H1 (cell line): Measurements from ENCODE around the gene TMEM139. TPM values are rescaled to one million over a fixed set of nuclear protein-coding genes. Genes with fewer than 3 reads are reported as not detected.

Experiments used
- CHD7 ChIP-seq: fragments of 300-600 bp; sonication (generic); IDR thresholded peaks from 2 replicates; pipeline ENCODE4 v1.7.1; 2012; ENCODE audit warnings: low read length, moderate library complexity, mild to moderate bottlenecking, inconsistent platforms; ENCODE audit not compliant: insufficient replicate concordance
- GTF2F1 ChIP-seq: IDR thresholded peaks from 2 replicates; pipeline ENCODE4 v1.6.1; 2012; ENCODE audit warnings: low read depth, low read length, improper control_type of control experiment, borderline replicate concordance
- RFX5 ChIP-seq: IDR thresholded peaks from 2 replicates; pipeline ENCODE4 v1.6.1; 2011; ENCODE audit warnings: low read depth, low read length, improper control_type of control experiment, borderline replicate concordance
- TBP ChIP-seq: IDR thresholded peaks from 2 replicates; pipeline ENCODE4 v1.6.1; 2011; ENCODE audit warnings: low read depth, low read length, improper control_type of control experiment
- polyA plus RNA-seq, 7 experiments: library from polyadenylated mRNA; depleted of rRNA in 3 of 7; stranded (reverse) in 5 of 7; unstranded in 2 of 7; fragments of >200 nt in 5 of 7; fragments of 200-250 nt in 2 of 7; gene quantifications; 1 replicate in 5 of 7; 2 replicates in 1 of 7; 4 replicates in 1 of 7; pipeline versions ENCODE4 v1.2.1 to v1.2.3, GENCODE V29; 2011 to 2013; ENCODE audit warnings: missing spikeins in 2 of 7, mixed read lengths in 2 of 7
- total RNA-seq: library from RNA; stranded (reverse); fragmentation: NEBNext Ultra II Directional; extraction: Animal tissue kit (Norgen Biotek cat#: 25700); gene quantifications from 2 replicates; pipeline ENCODE4 v1.2.1, GENCODE V29; 2021

TMEM139 gene
- total and polyA plus RNA-seq, 2 of the 8 experiments (the other 6 are each of a cell fraction or from before 2014, with no cell fraction given): 3.2 to 6.7 TPM

DNA sequence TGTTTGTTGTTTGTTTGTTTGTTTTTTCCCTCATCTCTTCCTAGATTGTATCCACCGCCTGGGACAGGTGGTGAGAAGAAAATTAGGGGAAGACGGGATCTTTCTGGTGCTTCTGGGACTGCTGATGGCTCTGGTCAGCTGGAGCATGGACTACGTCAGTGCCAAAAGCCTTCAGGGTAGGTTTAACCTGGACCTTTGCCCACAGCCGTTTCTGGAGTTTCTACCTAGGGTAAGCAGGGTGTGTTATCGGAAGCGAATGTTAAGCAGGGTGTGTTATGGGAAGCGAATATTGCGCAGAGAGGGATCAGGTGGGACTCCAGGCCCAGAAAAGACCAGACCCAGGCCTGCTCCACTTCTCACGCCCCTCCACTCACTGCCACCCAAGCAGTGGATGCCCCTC is 35.9 kb downstream of the TMEM139 start (continued):
- TF ChIP-seq CHD7 (no peak), RFX5 (no peak), TBP (no peak), GTF2F1 (no peak)
